Lower lobe of right lung (tissue), 2 donors: Measurements from ENCODE around the gene HDHD5. TPM values are rescaled to one million over a fixed set of nuclear protein-coding genes. Genes with fewer than 3 reads are reported as not detected.

Experiments used
- ATAC-seq, 2 donors: fragments of 200-7000 bp; cut with Tn5 transposase; one replicate each; pipeline ENCODE4 v1.9.1; 2020 to 2022; ENCODE audit warnings: mild to moderate bottlenecking in 2 of 2, moderate library complexity in 2 of 2
- DNase-seq: peaks from one replicate; pipeline ENCODE4 v3.0.0-alpha.2; 2020
- H3K27ac ChIP-seq: fragments of 200-600 bp; one replicate; pipeline ENCODE4 v1.8.0; 2022
- H3K27me3 ChIP-seq: fragments of 200-600 bp; one replicate; pipeline ENCODE4 v1.8.0; 2022; ENCODE audit warnings: low read depth
- H3K36me3 ChIP-seq: fragments of 200-600 bp; one replicate; pipeline ENCODE4 v1.8.0; 2022; ENCODE audit warnings: mild to moderate bottlenecking
- H3K4me1 ChIP-seq: fragments of 200-600 bp; one replicate; pipeline ENCODE4 v1.8.0; 2022
- H3K4me3 ChIP-seq: fragments of 200-600 bp; one replicate; pipeline ENCODE4 v1.8.0; 2022; ENCODE audit warnings: mild to moderate bottlenecking
- H3K9me3 ChIP-seq: fragments of 200-600 bp; one replicate; pipeline ENCODE4 v1.8.0; 2022
- CTCF ChIP-seq: fragments of 200-600 bp; IDR thresholded peaks from one replicate; pipeline ENCODE4 v1.8.0; 2022; ENCODE audit warnings: antibody characterized with exemption, mild to moderate bottlenecking
- intact Hi-C: fragments of 100-400 bp; cut with DNase I; formaldehyde crosslinking; loops from one replicate; pipeline ENCODE4 v1.11.0; 2022
- long read RNA-seq: library from polyadenylated mRNA; unstranded; transcript quantifications from one replicate; pipeline ENCODE4 v2.0.0, GENCODE V29; 2021
- total RNA-seq: library from RNA; stranded (reverse); fragmentation: NEBNext Ultra II Directional; extraction: Animal tissue kit (Norgen Biotek cat#: 25700); gene quantifications from one replicate; pipeline ENCODE4 v1.2.1, GENCODE V29; 2021
- donor health status: DM: no; HTN: yes; CAD: no; lungs with severe emphysema.

HDHD5 gene
- total RNA-seq: 26.2 TPM
- long read RNA-seq, transcript HDHD5-202 (8 exons, 1,799 nt): major isoform, 44 of 93 reads
- long read RNA-seq, partial matches to known transcripts: 7 of 93 reads
- long read RNA-seq, other reads (novel, unspliced or antisense): 42 of 93 reads

DNA sequence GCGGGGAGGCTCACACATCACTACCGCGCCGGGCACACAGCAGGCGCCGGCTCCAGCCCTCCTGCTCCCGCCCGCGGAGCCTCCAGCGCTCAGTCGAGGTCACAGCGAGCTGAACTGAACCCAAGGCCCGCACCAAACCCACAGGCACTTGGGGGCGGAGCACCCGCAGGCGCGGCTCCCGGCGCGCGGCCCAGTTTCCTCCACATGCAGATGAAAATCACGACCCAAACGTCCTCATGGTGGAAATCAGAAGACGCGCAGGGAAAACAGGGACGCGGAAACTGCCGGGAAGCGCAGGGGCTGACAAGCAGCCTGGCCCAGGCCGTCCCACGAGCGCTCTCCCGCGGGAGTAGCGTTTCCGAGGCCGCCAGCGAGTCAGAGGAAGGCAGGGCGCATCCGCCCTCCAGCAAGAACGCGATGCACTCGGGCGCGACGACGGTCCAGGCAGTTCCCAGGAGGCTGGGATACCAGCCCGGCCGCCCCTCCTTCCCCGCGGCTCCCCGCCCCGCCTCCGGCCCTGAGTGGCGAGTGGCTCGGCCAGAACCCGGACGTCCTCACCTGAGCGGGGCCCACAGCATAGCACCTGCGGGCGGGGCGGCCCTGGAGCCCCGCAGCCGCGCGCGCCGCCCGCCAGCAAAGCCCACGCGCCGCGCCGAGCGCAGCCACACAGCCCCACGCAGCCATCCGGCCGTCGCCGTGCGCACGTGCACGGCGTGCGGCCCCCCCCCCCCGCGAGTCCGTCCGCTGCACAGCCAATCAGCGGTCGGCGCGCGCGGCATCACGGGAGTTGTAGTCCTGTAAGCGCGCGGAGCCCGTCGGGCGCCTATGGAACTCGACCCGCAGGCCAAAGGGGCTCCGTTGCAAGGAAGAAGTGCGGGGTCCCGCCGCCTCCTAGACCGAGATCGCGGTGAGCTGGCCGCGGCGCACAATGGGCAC lies at the start of gene HDHD5:
Gene HDHD5, minus strand, starts transcription at position 710 of the 936 bp plus-strand sequence. Its CDS starts 26 bp downstream, at position 684.
- intact Hi-C loops: no loop called here

DNA sequence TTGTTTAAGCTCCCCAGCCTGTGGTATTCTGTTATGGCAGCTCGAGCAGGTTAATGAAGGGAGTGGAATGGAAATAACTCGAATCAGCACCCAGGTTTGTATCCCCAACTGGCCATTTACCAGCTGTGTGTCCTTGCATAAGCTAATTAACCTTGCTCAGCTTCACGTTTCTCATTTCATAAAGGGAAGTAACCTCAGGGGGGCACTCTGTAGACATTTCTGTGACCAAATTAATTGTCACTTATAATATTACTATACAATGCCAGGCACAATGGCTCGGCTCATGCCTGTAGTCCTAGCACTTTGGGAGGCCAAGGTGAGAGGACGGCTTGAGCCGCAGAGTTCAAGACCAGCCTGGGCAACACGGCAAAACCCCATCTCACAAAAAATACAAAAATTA lies 46.4 kb upstream of the HDHD5 start:
- no peak for ATAC-seq
- Histone ChIP-seq H3K27ac (no peak overlapping the region), H3K4me3 (no peak overlapping the region), H3K36me3 (peaks cover 19% of the 10 kb centered on the region), H3K9me3 (no peaks in the 10 kb centered on the region), H3K4me1 (no peaks in the 10 kb centered on the region), H3K27me3 (no peaks in the 10 kb centered on the region)
- DNase-seq: no peak
- intact Hi-C loops: no loop called here
- no peak for TF ChIP-seq CTCF

More for the DNA sequence above, at the start of gene HDHD5:
- no peaks in the 10 kb centered on the region for H3K9me3 ChIP-seq
- ATAC-seq: peak; percentile 97
- H3K36me3 ChIP-seq: peaks cover 5% of the 10 kb centered on the region
- H3K4me3 ChIP-seq: peak within 1 kb of the TSS; percentile 84
- TF ChIP-seq CTCF: no peak
- peak within 1 kb of the TSS; percentile 94 for H3K27ac ChIP-seq
- H3K4me1 ChIP-seq: peaks cover 39% of the 10 kb centered on the region
- no peaks in the 10 kb centered on the region for H3K27me3 ChIP-seq
- DNase-seq: peak; percentile 95

DNA sequence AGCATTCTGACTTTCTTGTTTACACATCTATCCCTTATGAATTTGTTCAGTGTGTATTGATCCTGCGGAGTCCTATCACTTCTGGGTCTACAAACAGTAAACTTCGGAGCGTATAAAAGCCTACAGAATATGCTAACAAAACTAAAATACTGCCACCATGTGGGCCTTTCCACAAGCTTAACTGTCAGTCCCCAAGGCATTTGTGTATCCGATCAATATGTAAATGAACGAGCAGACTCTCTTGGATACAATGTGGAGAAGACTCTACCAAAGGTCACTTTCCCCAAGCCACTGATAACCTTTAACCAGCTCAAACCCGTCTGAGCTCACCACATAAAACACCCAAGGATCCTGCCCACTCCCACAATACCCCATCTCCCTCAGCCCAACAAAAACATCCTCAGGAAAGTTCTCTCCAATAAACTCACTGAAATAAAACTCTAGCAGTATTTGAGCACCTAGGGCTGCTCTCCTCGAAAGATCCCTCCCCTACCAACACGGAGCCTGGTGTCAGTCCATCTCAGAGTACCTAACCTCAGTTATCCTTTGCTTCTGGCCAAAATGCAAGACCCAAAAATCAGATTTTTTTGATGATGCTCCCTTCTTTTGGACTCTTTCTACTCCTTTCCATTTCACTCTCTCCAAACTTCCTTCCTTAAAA lies 42.3 kb upstream of the HDHD5 start:
- intact Hi-C loops: no loop called here
- H3K4me3 ChIP-seq: no peak overlapping the region
- peaks cover 13% of the 10 kb centered on the region for H3K36me3 ChIP-seq
- no peaks in the 10 kb centered on the region for H3K9me3 ChIP-seq
- peaks cover 4% of the 10 kb centered on the region for H3K4me1 ChIP-seq
- H3K27ac ChIP-seq: no peak overlapping the region
- TF ChIP-seq CTCF: no peak
- no peak for DNase-seq
- no peaks in the 10 kb centered on the region for H3K27me3 ChIP-seq
- no peak for ATAC-seq

GRCh38 chr22:17199003-17199731 lies 40.1 kb upstream of the HDHD5 start:
- H3K4me1 ChIP-seq: peaks cover 4% of the 10 kb centered on the region
- intact Hi-C loops: no loop called here
- H3K36me3 ChIP-seq: peaks cover 5% of the 10 kb centered on the region
- peak overlapping the region; percentile 80 for H3K27ac ChIP-seq
- peak overlapping the region; percentile 37 for H3K4me3 ChIP-seq
- H3K9me3 ChIP-seq: no peaks in the 10 kb centered on the region
- no peak for TF ChIP-seq CTCF
- no peaks in the 10 kb centered on the region for H3K27me3 ChIP-seq
- DNase-seq (no peak), ATAC-seq (peak; percentile 53 to 64)
